HCT116 (cell line): ENCODE results near the gene CCDC92. TPM values are rescaled to one million over a fixed set of nuclear protein-coding genes. Genes with fewer than 3 reads are reported as not detected.
"Not testable (repeated sequence)": the region's sequence is repeated elsewhere in the genome, so short reads cannot be mapped to it uniquely, and the experiment has no call there.

Experiments
- ATAC-seq: fragments of 200-7000 bp; cut with Tn5 transposase; 2 replicates; pipeline ENCODE4 v1.9.1; 2020; ENCODE audit warnings: mild to moderate bottlenecking, moderate library complexity
- BruUV-seq: library from RNA; stranded (reverse); fragments of 400-500 nt; replicated peaks from 2 replicates; lab custom pipeline; 2021; lab: Mats Ljungman, UMichigan
- CTCF ChIA-PET: fragments of 300-600 bp; sonication (Branson Sonifier 250); formaldehyde crosslinking; loops from one replicate; lab custom pipeline; 2021; ENCODE audit warnings: antibody characterized with exemption; lab: Charles Lee
- POLR2A ChIA-PET: fragments of 300-600, 350-600 bp; sonication (Branson Sonifier 250); formaldehyde crosslinking; loops from one replicate; lab custom pipeline; 2021; ENCODE audit warnings: antibody characterized with exemption; lab: Charles Lee
- RAD21 ChIA-PET, 2 experiments: fragments of 300-600 bp; sonication (Branson Sonifier 250); formaldehyde crosslinking; loops; one replicate each; lab custom pipeline; 2023; ENCODE audit warnings: low total read pairs in 2 of 2; ENCODE audit not compliant: uncharacterized antibody in 2 of 2, unreplicated experiment in 2 of 2, low non-redundant PET in 1 of 2; lab: Charles Lee
- DNase-seq: peaks from one replicate; pipeline ENCODE4 v3.0.0-alpha.2; 2010; ENCODE audit warnings: low read depth, low spot score
- H2AFZ ChIP-seq: fragments of 200-600 bp; shearing (Covaris generic), sonication (generic); 2 replicates; pipeline ENCODE4 v1.6.1; 2017; ENCODE audit warnings: low read depth, mixed run types, mixed read lengths, antibody characterized with exemption, low read length; ENCODE audit not compliant: poor library complexity, severe bottlenecking
- H3K27ac ChIP-seq: 2 replicates; pipeline ENCODE4 v1.5.1; 2012; ENCODE audit warnings: low read depth, low read length
- H3K27me3 ChIP-seq: fragments of 200-600 bp; sonication (generic); 2 replicates; pipeline ENCODE4 v1.6.1; 2016; ENCODE audit warnings: mixed run types, low read length, mixed read lengths; ENCODE audit not compliant: insufficient read depth
- H3K36me3 ChIP-seq, 2 experiments: fragments of 200-500 bp in 1 of 2; fragments of 200-600 bp in 1 of 2; sonication (Bioruptor generic) in 1 of 2; sonication (generic) in 1 of 2; 2 replicates each; pipeline versions ENCODE4 v1.5.1 to v1.6.1; 2014 to 2016; ENCODE audit warnings: low read length in 2 of 2, inconsistent platforms in 1 of 2, mixed read lengths in 1 of 2, mixed run types in 1 of 2; ENCODE audit not compliant: insufficient read depth in 2 of 2, control insufficient read depth in 1 of 2
- H3K4me1 ChIP-seq, 2 experiments: fragments of 200-600 bp in 1 of 2; sonication (generic) in 1 of 2; 2 replicates each; pipeline versions ENCODE4 v1.5.1 to v1.6.1; 2012 to 2017; ENCODE audit warnings: low read length in 2 of 2, inconsistent platforms in 1 of 2, mild to moderate bottlenecking in 1 of 2, mixed read lengths in 1 of 2, mixed run types in 1 of 2, moderate library complexity in 1 of 2; ENCODE audit not compliant: insufficient read depth in 2 of 2, control insufficient read depth in 1 of 2
- H3K4me2 ChIP-seq: fragments of 200-600 bp; sonication (generic); 2 replicates; pipeline ENCODE4 v1.6.1; 2017; ENCODE audit warnings: mixed run types, low read length, mixed read lengths
- H3K4me3 ChIP-seq, 2 experiments: fragments of 200-600 bp in 1 of 2; sonication (generic) in 1 of 2; replicated peaks in 1 of 2; 2 replicates each; pipeline ENCODE4 v1.5.1; 2011 to 2016; ENCODE audit warnings: low read length in 2 of 2, control low read depth in 1 of 2, low read depth in 1 of 2, mild to moderate bottlenecking in 1 of 2, mixed read lengths in 1 of 2, mixed run types in 1 of 2
- H3K79me2 ChIP-seq: fragments of 200-600 bp; sonication (generic); 2 replicates; pipeline ENCODE4 v1.6.1; 2017; ENCODE audit warnings: mild to moderate bottlenecking, mixed run types, low read length, moderate library complexity, mixed read lengths; ENCODE audit not compliant: insufficient read depth
- H3K9ac ChIP-seq: fragments of 200-600 bp; sonication (generic); 2 replicates; pipeline ENCODE4 v1.6.1; 2016; ENCODE audit warnings: low read length, mixed read lengths
- H3K9me2 ChIP-seq: fragments of 200-600 bp; sonication (generic), shearing (Covaris generic); 2 replicates; pipeline ENCODE4 v1.6.1; 2017; ENCODE audit warnings: mixed run types, mild to moderate bottlenecking, moderate library complexity; ENCODE audit not compliant: insufficient read depth
- H3K9me3 ChIP-seq, 2 experiments: fragments of 200-500 bp in 1 of 2; fragments of 200-600 bp in 1 of 2; sonication (Bioruptor generic) in 1 of 2; sonication (generic) in 1 of 2; 2 replicates each; pipeline ENCODE4 v1.6.1; 2014 to 2017; ENCODE audit warnings: low read length in 2 of 2, mixed read lengths in 2 of 2, inconsistent platforms in 1 of 2, low read depth in 1 of 2, mild to moderate bottlenecking in 1 of 2, mixed run types in 1 of 2, moderate library complexity in 1 of 2; ENCODE audit not compliant: control insufficient read depth in 1 of 2, insufficient read depth in 1 of 2
- H4K20me1 ChIP-seq: fragments of 200-600 bp; sonication (generic), shearing (Covaris generic); 2 replicates; pipeline ENCODE4 v1.6.1; 2017; ENCODE audit warnings: mixed run types, mild to moderate bottlenecking, moderate library complexity; ENCODE audit not compliant: insufficient read depth
- CTCF ChIP-seq, 3 experiments: fragments of 200-600 bp in 1 of 3; sonication (generic) in 1 of 3; IDR thresholded peaks in 2 of 3; conservative IDR thresholded peaks in 1 of 3; 2 replicates each; pipeline ENCODE4 v1.5.1; 2012 to 2017; ENCODE audit warnings: low read depth in 2 of 3, low read length in 2 of 3, antibody characterized with exemption in 1 of 3, borderline replicate concordance in 1 of 3, control low read depth in 1 of 3, mild to moderate bottlenecking in 1 of 3, mixed read lengths in 1 of 3, mixed run types in 1 of 3, moderate library complexity in 1 of 3; ENCODE audit not compliant: insufficient read depth in 1 of 3
- EGR1 ChIP-seq: IDR thresholded peaks from 2 replicates; pipeline ENCODE4 v1.6.1; 2012; ENCODE audit warnings: low read depth
- MAX ChIP-seq: IDR thresholded peaks from 2 replicates; pipeline ENCODE4 v1.6.1; 2012
- SRF ChIP-seq: IDR thresholded peaks from 2 replicates; pipeline ENCODE4 v1.6.1; 2012; ENCODE audit warnings: low read depth
- TCF7L2 ChIP-seq: IDR thresholded peaks from 2 replicates; pipeline ENCODE4 v1.7.0; 2011; ENCODE audit warnings: borderline replicate concordance, inconsistent platforms; ENCODE audit not compliant: insufficient read depth, insufficient read length; ENCODE audit errors: extremely low read depth
- intact Hi-C: fragments of 100-400 bp; cut with micrococcal nuclease; formaldehyde crosslinking; loops from 2 replicates; pipeline ENCODE4 v1.10.0; 2022
- total RNA-seq: library from RNA; stranded (reverse); gene quantifications from one replicate; pipeline ENCODE4 v1.2.1, GENCODE V29; 2021; ENCODE audit not compliant: unreplicated experiment

CCDC92 gene
- total RNA-seq, 1 experiment from 2014 or later = 9.7 TPM

- no peak for TF ChIP-seq CTCF (IDR thresholded peaks at IDR 0.05 in 2 of 3, conservative IDR thresholded peaks at IDR 0.05 in 1 of 3; ENCODE audit: borderline replicate concordance in 1 of 3, insufficient read depth in 1 of 3, low read depth in 2 of 3, low read length in 2 of 3)
- TF ChIP-seq TCF7L2 = no peak
- no peak for TF ChIP-seq EGR1
- no peak for TF ChIP-seq SRF
- TF ChIP-seq MAX = no peak
Observed at GRCh38 chr12:123912415-123913380, 59.9 kb downstream of the CCDC92 start (continued).

- H3K9me2 ChIP-seq, H3K79me2 ChIP-seq, POLR2A ChIA-PET, H3K27me3 ChIP-seq, ATAC-seq, BruUV-seq, H2AFZ ChIP-seq, H3K9me3 ChIP-seq, H3K36me3 ChIP-seq, H3K4me2 ChIP-seq, DNase-seq, intact Hi-C loops, H3K9ac ChIP-seq, RAD21 ChIA-PET, H3K27ac ChIP-seq, H4K20me1 ChIP-seq, H3K4me3 ChIP-seq: not testable (repeated sequence)
- peaks cover 5 to 23% of the 10 kb centered on the region in 2 experiments; a peak in 3 of 4 replicates for H3K4me1 ChIP-seq
- CTCF ChIA-PET = interaction anchor here (1.3 kb wide), 1 partner anchor 120 kb away, joined by 3 read pairs; no protein-coding TSS in a partner anchor
Observed at GRCh38 chr12:123911672-123912409, 60.8 kb downstream of the CCDC92 start.
